Measurements from ENCODE around the gene KCNIP4. TPM values are rescaled to one million over a fixed set of nuclear protein-coding genes. Genes with fewer than 3 reads are reported as not detected.

KCNIP4 gene
- polyA plus RNA-seq, 1 donor (not counting 4 experiments of a cell fraction or from before 2014, with no cell fraction given), result 0.07 TPM

GRCh38 chr4:21517126-21517859 lies 431.3 kb downstream of the KCNIP4 start:
- H3K4me1 ChIP-seq (ENCODE audit: control insufficient read depth, extremely low read depth, insufficient read depth, low read length), result no peaks in the 10 kb centered on the region
- no peaks in the 10 kb centered on the region for H4K20me1 ChIP-seq (ENCODE audit: control insufficient read depth, extremely low read depth, insufficient read depth, low read length)
- H3K4me2 ChIP-seq (ENCODE audit: control insufficient read depth, extremely low read depth, insufficient read depth, low read depth, low read length), result no peak overlapping the region
- H3K9me1 ChIP-seq (ENCODE audit: control insufficient read depth, extremely low read depth, insufficient read depth, low read length), result no peaks in the 10 kb centered on the region
- dilution Hi-C loops (cut with MboI; ENCODE audit: extremely low pct_ligation_motif_present, low sequenced_read_pairs), result no loop called here
- H3K9me3 ChIP-seq (ENCODE audit: control insufficient read depth, low read depth, low read length), result no peaks in the 10 kb centered on the region
- no peak overlapping the region for H3K27ac ChIP-seq (ENCODE audit: control insufficient read depth, insufficient read depth, low read length)
- H3K27me3 ChIP-seq (ENCODE audit: control insufficient read depth, extremely low read depth, insufficient read depth, low read length), result peaks cover 2% of the 10 kb centered on the region
- DNase-seq (ENCODE audit: low read depth, low spot score), result no peak
- no peaks in the 10 kb centered on the region for H3K79me2 ChIP-seq (ENCODE audit: control insufficient read depth, insufficient read depth, low read length)
- H3K4me3 ChIP-seq (ENCODE audit: control insufficient read depth in 2 of 3, extremely low read depth in 1 of 3, insufficient read depth in 2 of 3, low read depth in 1 of 3, low read length in 3 of 3), result no peak overlapping the region
- H3K36me3 ChIP-seq (ENCODE audit: control insufficient read depth in 2 of 2, extremely low read depth in 1 of 2, insufficient read depth in 2 of 2, low read length in 2 of 2), result no peaks in the 10 kb centered on the region
- TF ChIP-seq CTCF (optimal IDR thresholded peaks at IDR 0.05 in 1 of 3, IDR thresholded peaks at IDR 0.05 in 1 of 3, conservative IDR thresholded peaks at IDR 0.05 in 1 of 3; ENCODE audit: extremely low read depth in 1 of 3, insufficient read depth in 2 of 3, low read length in 3 of 3) (no peak), EZH2 (IDR thresholded peaks at IDR 0.05; ENCODE audit: low read length) (no peak)
- H2AFZ ChIP-seq (ENCODE audit: control insufficient read depth, low read length), result no peak overlapping the region
- no peak for FAIRE-seq
- no peak overlapping the region for H3K9ac ChIP-seq (ENCODE audit: control insufficient read depth, extremely low read depth, insufficient read depth, low read length)

- no peak for TF ChIP-seq CTCF (optimal IDR thresholded peaks at IDR 0.05 in 1 of 3, IDR thresholded peaks at IDR 0.05 in 1 of 3, conservative IDR thresholded peaks at IDR 0.05 in 1 of 3; ENCODE audit: extremely low read depth in 1 of 3, insufficient read depth in 2 of 3, low read length in 3 of 3)
- TF ChIP-seq EZH2 (IDR thresholded peaks at IDR 0.05; ENCODE audit: low read length), result no peak
- no peaks in the 10 kb centered on the region for H4K20me1 ChIP-seq (ENCODE audit: control insufficient read depth, extremely low read depth, insufficient read depth, low read length)
- H3K4me3 ChIP-seq (ENCODE audit: control insufficient read depth in 2 of 3, extremely low read depth in 1 of 3, insufficient read depth in 2 of 3, low read depth in 1 of 3, low read length in 3 of 3), result no peak overlapping the region
- H2AFZ ChIP-seq (ENCODE audit: control insufficient read depth, low read length), result no peak overlapping the region
- no peaks in the 10 kb centered on the region for H3K9me3 ChIP-seq (ENCODE audit: control insufficient read depth, low read depth, low read length)
- H3K9me1 ChIP-seq (ENCODE audit: control insufficient read depth, extremely low read depth, insufficient read depth, low read length), result no peaks in the 10 kb centered on the region
- no peak overlapping the region for H3K9ac ChIP-seq (ENCODE audit: control insufficient read depth, extremely low read depth, insufficient read depth, low read length)
- no peaks in the 10 kb centered on the region for H3K79me2 ChIP-seq (ENCODE audit: control insufficient read depth, insufficient read depth, low read length)
- peaks cover 2% of the 10 kb centered on the region for H3K27me3 ChIP-seq (ENCODE audit: control insufficient read depth, extremely low read depth, insufficient read depth, low read length)
- dilution Hi-C loops (cut with MboI; ENCODE audit: extremely low pct_ligation_motif_present, low sequenced_read_pairs), result no loop called here
- DNase-seq (ENCODE audit: low read depth, low spot score) (no peak), FAIRE-seq (no peak)
- H3K4me1 ChIP-seq (ENCODE audit: control insufficient read depth, extremely low read depth, insufficient read depth, low read length), result no peaks in the 10 kb centered on the region
- no peak overlapping the region for H3K27ac ChIP-seq (ENCODE audit: control insufficient read depth, insufficient read depth, low read length)
- no peak overlapping the region for H3K4me2 ChIP-seq (ENCODE audit: control insufficient read depth, extremely low read depth, insufficient read depth, low read depth, low read length)
- H3K36me3 ChIP-seq (ENCODE audit: control insufficient read depth in 2 of 2, extremely low read depth in 1 of 2, insufficient read depth in 2 of 2, low read length in 2 of 2), result no peaks in the 10 kb centered on the region
Observed at GRCh38 chr4:21514022-21514694, 434.4 kb downstream of the KCNIP4 start.

Data from keratinocyte (primary cell).